ENCODE measurements around the gene TCEANC. TPM values are rescaled to one million over a fixed set of nuclear protein-coding genes. Genes with fewer than 3 reads are reported as not detected.

Gene TCEANC
- total RNA-seq, 4 donors from 2014 or later: 2.9 to 4.1 (median 3.3) TPM

DNA sequence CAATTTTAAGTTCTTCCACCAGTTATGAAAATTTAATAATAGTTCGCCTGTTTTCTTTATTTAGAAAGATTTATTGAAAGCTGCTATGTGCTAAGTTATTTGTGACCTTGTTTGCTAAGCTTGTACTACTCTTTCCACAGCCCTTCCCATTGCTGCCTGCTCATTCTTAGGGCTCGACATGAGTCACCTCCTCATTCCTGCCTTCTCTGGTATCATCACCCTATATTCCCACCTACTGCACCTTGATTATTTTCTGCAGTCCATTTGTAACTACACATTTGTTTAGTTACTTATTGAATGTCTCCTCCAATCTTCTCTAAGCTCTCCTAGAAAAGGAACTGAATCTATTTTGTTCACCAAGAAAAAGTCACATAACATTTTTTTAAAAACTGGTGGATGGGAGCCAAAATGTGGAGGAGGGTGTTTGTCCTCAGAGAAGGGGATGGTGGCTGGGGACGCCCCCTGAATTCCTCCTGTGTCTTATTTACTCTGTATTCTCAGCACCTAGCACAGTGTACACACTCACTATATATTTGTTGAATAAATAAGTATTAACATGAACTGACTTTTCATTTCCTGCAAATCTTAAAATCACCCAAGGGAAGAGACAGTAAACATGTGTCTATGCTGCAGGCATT lies 32.3 kb downstream of the TCEANC start:
- no peaks in the 10 kb centered on the region for H3K36me3 ChIP-seq
- no peak overlapping the region for H3K4me3 ChIP-seq
- no peak for ATAC-seq
- peaks cover 0 to under 1% of the 10 kb centered on the region in 2 donors for H3K4me1 ChIP-seq
- TF ChIP-seq, protein P1, sequence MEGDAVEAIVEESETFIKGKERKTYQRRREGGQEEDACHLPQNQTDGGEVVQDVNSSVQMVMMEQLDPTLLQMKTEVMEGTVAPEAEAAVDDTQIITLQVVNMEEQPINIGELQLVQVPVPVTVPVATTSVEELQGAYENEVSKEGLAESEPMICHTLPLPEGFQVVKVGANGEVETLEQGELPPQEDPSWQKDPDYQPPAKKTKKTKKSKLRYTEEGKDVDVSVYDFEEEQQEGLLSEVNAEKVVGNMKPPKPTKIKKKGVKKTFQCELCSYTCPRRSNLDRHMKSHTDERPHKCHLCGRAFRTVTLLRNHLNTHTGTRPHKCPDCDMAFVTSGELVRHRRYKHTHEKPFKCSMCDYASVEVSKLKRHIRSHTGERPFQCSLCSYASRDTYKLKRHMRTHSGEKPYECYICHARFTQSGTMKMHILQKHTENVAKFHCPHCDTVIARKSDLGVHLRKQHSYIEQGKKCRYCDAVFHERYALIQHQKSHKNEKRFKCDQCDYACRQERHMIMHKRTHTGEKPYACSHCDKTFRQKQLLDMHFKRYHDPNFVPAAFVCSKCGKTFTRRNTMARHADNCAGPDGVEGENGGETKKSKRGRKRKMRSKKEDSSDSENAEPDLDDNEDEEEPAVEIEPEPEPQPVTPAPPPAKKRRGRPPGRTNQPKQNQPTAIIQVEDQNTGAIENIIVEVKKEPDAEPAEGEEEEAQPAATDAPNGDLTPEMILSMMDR (IDR thresholded peaks at IDR 0.05 in 4 of 5, conservative IDR thresholded peaks at IDR 0.05 in 1 of 5): no peak
- no peak for TF ChIP-seq POLR2A (IDR thresholded peaks at IDR 0.05)
- no peak for DNase-seq
- in situ Hi-C loops (cut with MboI; ENCODE audit: low sequenced_read_pairs in 4 of 4) (no loop called here), intact Hi-C loops (cut with DNase I; ENCODE audit: low total_unique reads) (no loop called here)
- H3K27me3 ChIP-seq: no peaks in the 10 kb centered on the region
- H3K27ac ChIP-seq: no peak overlapping the region
- H3K9me3 ChIP-seq: no peaks in the 10 kb centered on the region

- ATAC-seq: no peak
Observed at GRCh38 chrX:13687203-13687602, 34.3 kb downstream of the TCEANC start.

DNA sequence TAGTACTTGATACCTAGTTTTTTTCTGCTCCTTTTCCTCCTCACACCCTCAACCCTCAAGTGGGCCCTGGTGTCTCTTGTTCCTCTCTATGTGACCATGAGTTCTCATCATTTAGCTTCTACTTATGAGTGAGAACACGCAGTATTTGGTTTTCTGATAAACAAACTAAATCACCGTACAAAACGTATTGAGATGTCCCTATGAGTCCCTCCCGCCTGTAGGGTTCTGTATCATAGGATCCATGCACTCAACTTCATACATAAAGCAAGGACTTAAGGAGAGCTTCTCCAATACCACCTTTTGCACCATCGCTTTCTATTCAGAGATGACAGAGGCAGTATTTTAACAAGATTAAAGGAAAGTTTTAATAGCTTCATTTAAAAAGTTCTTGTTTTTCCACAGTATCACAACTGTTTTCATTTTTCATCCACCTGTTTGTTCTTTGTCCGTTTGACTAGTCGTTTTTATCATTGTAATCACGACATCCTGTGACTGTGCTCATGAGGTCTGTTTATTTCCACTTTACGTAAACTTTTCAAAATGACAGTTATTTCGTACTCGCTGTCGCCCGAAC lies 35.5 kb downstream of the TCEANC start:
- peak overlapping the region; percentile 71 to 82 (median 74) for H3K4me3 ChIP-seq
- H3K4me1 ChIP-seq: peaks cover 17 to 24% of the 10 kb centered on the region in 2 donors
- no peaks in the 10 kb centered on the region for H3K9me3 ChIP-seq
- no peaks in the 10 kb centered on the region for H3K27me3 ChIP-seq
- in situ Hi-C loops (cut with MboI; ENCODE audit: low sequenced_read_pairs in 4 of 4): no loop called here
- intact Hi-C loops (cut with DNase I; ENCODE audit: low total_unique reads): loop anchor here (2.0 kb wide), 1 partner anchor 36 kb away; the partner anchor contains the start of gene TCEANC
- H3K36me3 ChIP-seq: no peaks in the 10 kb centered on the region
- DNase-seq: no peak
- TF ChIP-seq, protein P1 (IDR thresholded peaks at IDR 0.05 in 4 of 5, conservative IDR thresholded peaks at IDR 0.05 in 1 of 5): no peak
- TF ChIP-seq POLR2A (IDR thresholded peaks at IDR 0.05): no peak
- H3K27ac ChIP-seq: peak overlapping the region; percentile 91 to 98 (median 94)
- ATAC-seq: no peak

More at GRCh38 chrX:13687203-13687602, 34.3 kb downstream of the TCEANC start:
- H3K9me3 ChIP-seq: no peaks in the 10 kb centered on the region
- H3K27ac ChIP-seq: no peak overlapping the region
- no peak for TF ChIP-seq POLR2A (IDR thresholded peaks at IDR 0.05)
- intact Hi-C loops (cut with DNase I; ENCODE audit: low total_unique reads): no loop called here
- H3K36me3 ChIP-seq: no peaks in the 10 kb centered on the region
- H3K27me3 ChIP-seq: no peaks in the 10 kb centered on the region
- DNase-seq: no peak
- H3K4me3 ChIP-seq: no peak overlapping the region
- in situ Hi-C loops (cut with MboI; ENCODE audit: low sequenced_read_pairs in 4 of 4): no loop called here
- H3K4me1 ChIP-seq: peaks cover 5 to 11% of the 10 kb centered on the region in 2 donors

- TF ChIP-seq POLR2A (IDR thresholded peaks at IDR 0.05): peak; percentile 88 to 94
- TF ChIP-seq, protein P1 (IDR thresholded peaks at IDR 0.05 in 4 of 5, conservative IDR thresholded peaks at IDR 0.05 in 1 of 5): no peak
- in situ Hi-C loops (cut with MboI; ENCODE audit: low sequenced_read_pairs in 4 of 4) (no loop called here), intact Hi-C loops (cut with DNase I; ENCODE audit: low total_unique reads) (loop anchor here (1.0 to 2.0 kb wide), 2 partner anchors 36 to 46 kb away; partner anchors contain the start of gene TCEANC)
- ATAC-seq: peak; percentile 90
- DNase-seq: peak; percentile 68 to 76
- peaks cover 24 to 30% of the 10 kb centered on the region in 2 donors for H3K4me1 ChIP-seq
- no peaks in the 10 kb centered on the region for H3K36me3 ChIP-seq
- peak within 1 kb of the TSS; percentile 91 to 98 (median 94) for H3K27ac ChIP-seq
- H3K4me3 ChIP-seq: peak within 1 kb of the TSS; percentile 71 to 82 (median 74)
- H3K27me3 ChIP-seq: no peaks in the 10 kb centered on the region
- H3K9me3 ChIP-seq: no peaks in the 10 kb centered on the region
Observed at GRCh38 chrX:13688958-13689740, 36.2 kb downstream of the TCEANC start, which contains the start of gene RAB9A. Gene RAB9A (plus strand): TSS chrX:13689128. CDS start chrX:13708747, 19,619 bp downstream.

Data from gastrocnemius medialis (tissue), 4 donors.